IMR-90 (cell line): ENCODE results near the gene SEC31B. TPM values are rescaled to one million over a fixed set of nuclear protein-coding genes. Genes with fewer than 3 reads are reported as not detected.

Experiments used
- ATAC-seq: fragments of 200-7000 bp; cut with Tn5 transposase; 2 replicates; pipeline ENCODE4 v1.9.1; 2020; ENCODE audit warnings: low read depth, mild to moderate bottlenecking, moderate library complexity
- BruUV-seq: library from RNA; stranded (reverse); fragments of 400-500 nt; replicated peaks from 2 replicates; lab custom pipeline; 2021; lab: Mats Ljungman, UMichigan
- CTCF ChIA-PET: fragments of 300-600 bp; formaldehyde crosslinking; extraction: SDS; loops from one replicate; lab custom pipeline; 2021; ENCODE audit warnings: antibody characterized with exemption; lab: Yijun Ruan, JAX
- POLR2A ChIA-PET: fragments of 300-600 bp; sonication (Branson Sonifier 250); formaldehyde crosslinking; loops from one replicate; lab custom pipeline; 2022; ENCODE audit warnings: antibody characterized with exemption; ENCODE audit not compliant: unreplicated experiment; lab: Charles Lee
- DNase-seq: peaks from one replicate; pipeline ENCODE4 v3.0.0; 2013
- H2AFZ ChIP-seq: replicated peaks from 2 replicates; pipeline ENCODE3; 2013; ENCODE audit warnings: low read length, mild to moderate bottlenecking; ENCODE audit not compliant: poor library complexity
- H2AK5ac ChIP-seq: 2 replicates; pipeline ENCODE4 v1.6.1; 2013; ENCODE audit warnings: low read depth, low read length, inconsistent platforms
- H2AK9ac ChIP-seq: replicated peaks from 2 replicates; pipeline ENCODE3; 2013; ENCODE audit warnings: mild to moderate bottlenecking, low read depth, low read length, moderate library complexity; ENCODE audit not compliant: poor library complexity
- H2BK120ac ChIP-seq: 2 replicates; pipeline ENCODE4 v1.6.1; 2013; ENCODE audit warnings: low read depth, low read length, inconsistent platforms
- H2BK15ac ChIP-seq: 3 replicates; pipeline ENCODE4 v1.6.1; 2013; ENCODE audit warnings: low read depth, low read length, inconsistent platforms
- H2BK20ac ChIP-seq: 2 replicates; pipeline ENCODE4 v1.6.1; 2013; ENCODE audit warnings: low read depth, mild to moderate bottlenecking, inconsistent platforms, low read length, moderate library complexity
- H2BK5ac ChIP-seq: 2 replicates; pipeline ENCODE4 v1.6.1; 2013; ENCODE audit warnings: mild to moderate bottlenecking, low read depth, low read length, inconsistent platforms; ENCODE audit not compliant: poor library complexity, severe bottlenecking
- H3K14ac ChIP-seq: replicated peaks from 2 replicates; pipeline ENCODE4 v1.6.1; 2013; ENCODE audit warnings: low read depth, low read length, inconsistent platforms
- H3K18ac ChIP-seq: 2 replicates; pipeline ENCODE4 v1.6.1; 2013; ENCODE audit warnings: low read depth, low read length, control low read depth
- H3K23ac ChIP-seq: 2 replicates; pipeline ENCODE4 v1.6.1; 2013; ENCODE audit warnings: low read depth, low read length, inconsistent platforms
- H3K27ac ChIP-seq: 2 replicates; pipeline ENCODE4 v1.5.1; 2013; ENCODE audit warnings: mild to moderate bottlenecking, control low read depth, low read length; ENCODE audit not compliant: insufficient read depth
- H3K27me3 ChIP-seq: 2 replicates; pipeline ENCODE4 v1.6.1; 2013; ENCODE audit warnings: low read length; ENCODE audit not compliant: control insufficient read depth, insufficient read depth
- H3K36me3 ChIP-seq: 2 replicates; pipeline ENCODE4 v1.6.1; 2013; ENCODE audit warnings: low read length, mixed read lengths; ENCODE audit not compliant: control insufficient read depth, insufficient read depth
- H3K4ac ChIP-seq: 2 replicates; pipeline ENCODE4 v1.6.1; 2013; ENCODE audit warnings: low read depth, low read length, inconsistent platforms
- H3K4me1 ChIP-seq: 2 replicates; pipeline ENCODE4 v1.6.1; 2013; ENCODE audit warnings: low read length, mixed read lengths; ENCODE audit not compliant: control insufficient read depth, insufficient read depth
- H3K4me2 ChIP-seq: 2 replicates; pipeline ENCODE4 v1.6.1; 2013; ENCODE audit warnings: low read depth, mild to moderate bottlenecking, control low read depth, low read length, moderate library complexity
- H3K4me3 ChIP-seq: 2 replicates; pipeline ENCODE4 v1.5.1; 2013; ENCODE audit warnings: low read depth, mild to moderate bottlenecking, control low read depth, low read length, moderate library complexity; ENCODE audit not compliant: insufficient read depth
- H3K56ac ChIP-seq: 2 replicates; pipeline ENCODE4 v1.6.1; 2013; ENCODE audit warnings: low read length, inconsistent platforms; ENCODE audit not compliant: insufficient read depth; ENCODE audit errors: extremely low read depth
- H3K79me1 ChIP-seq, 2 experiments: 2 replicates each; pipeline ENCODE4 v1.6.1; 2013; ENCODE audit warnings: low read length in 2 of 2, inconsistent platforms in 1 of 2, low read depth in 1 of 2
- H3K9ac ChIP-seq: 2 replicates; pipeline ENCODE4 v1.6.1; 2013; ENCODE audit warnings: low read depth, low read length, control low read depth
- H3K9me1 ChIP-seq: 2 replicates; pipeline ENCODE4 v1.6.1; 2013; ENCODE audit warnings: low read length, inconsistent platforms; ENCODE audit not compliant: insufficient read depth
- H3K9me3 ChIP-seq: 2 replicates; pipeline ENCODE4 v1.6.1; 2013; ENCODE audit warnings: low read length; ENCODE audit not compliant: control insufficient read depth, insufficient read depth
- H4K20me1 ChIP-seq: 2 replicates; pipeline ENCODE4 v1.6.1; 2013; ENCODE audit warnings: low read length, inconsistent platforms; ENCODE audit not compliant: insufficient read depth
- H4K5ac ChIP-seq: 2 replicates; pipeline ENCODE4 v1.6.1; 2013; ENCODE audit warnings: mild to moderate bottlenecking, low read depth, low read length, control low read depth
- H4K8ac ChIP-seq, 2 experiments: 2 replicates each; pipeline ENCODE4 v1.6.1; 2013; ENCODE audit warnings: low read depth in 2 of 2, low read length in 2 of 2, control low read depth in 1 of 2, inconsistent platforms in 1 of 2
- H4K91ac ChIP-seq: 2 replicates; pipeline ENCODE4 v1.6.1; 2013; ENCODE audit warnings: low read depth, low read length, inconsistent platforms; ENCODE audit not compliant: insufficient read depth
- BHLHE40 ChIP-seq: fragments of 150-350 bp; IDR thresholded peaks from 2 replicates; pipeline ENCODE4 v1.6.1; 2016; ENCODE audit warnings: mild to moderate bottlenecking, low read depth, low read length
- CEBPB ChIP-seq: IDR thresholded peaks from 2 replicates; pipeline ENCODE4 v1.6.1; 2012; ENCODE audit warnings: low read depth, low read length, improper control_type of control experiment
- CTCF ChIP-seq: conservative IDR thresholded peaks from 2 replicates; pipeline ENCODE4 v1.5.1; 2012; ENCODE audit warnings: mild to moderate bottlenecking, low read depth, low read length, improper control_type of control experiment
- ELK1 ChIP-seq: fragments of 150-350 bp; IDR thresholded peaks from 2 replicates; pipeline ENCODE4 v1.6.1; 2016; ENCODE audit warnings: low read depth, mild to moderate bottlenecking, low read length, moderate library complexity, borderline replicate concordance
- MAFK ChIP-seq: IDR thresholded peaks from 2 replicates; pipeline ENCODE4 v1.6.1; 2012; ENCODE audit warnings: low read depth, low read length, improper control_type of control experiment
- MAZ ChIP-seq: IDR thresholded peaks from 2 replicates; pipeline ENCODE4 v1.6.1; 2012; ENCODE audit warnings: low read depth, mild to moderate bottlenecking, low read length, improper control_type of control experiment, moderate library complexity, borderline replicate concordance
- NFE2L2 ChIP-seq: fragments of 150-350 bp; IDR thresholded peaks from 2 replicates; pipeline ENCODE4 v1.6.1; 2016; ENCODE audit warnings: low read depth, mild to moderate bottlenecking, low read length
- RAD21 ChIP-seq: IDR thresholded peaks from 2 replicates; pipeline ENCODE4 v1.6.1; 2012; ENCODE audit warnings: low read length, improper control_type of control experiment
- RCOR1 ChIP-seq: IDR thresholded peaks from 2 replicates; pipeline ENCODE4 v1.6.1; 2012; ENCODE audit warnings: mild to moderate bottlenecking, low read length, improper control_type of control experiment; ENCODE audit not compliant: insufficient replicate concordance
- RFX5 ChIP-seq: IDR thresholded peaks from 2 replicates; pipeline ENCODE4 v1.8.0; 2012; ENCODE audit warnings: low read depth, mild to moderate bottlenecking, low read length, moderate library complexity
- SMC3 ChIP-seq: fragments of 150-350 bp; IDR thresholded peaks from 2 replicates; pipeline ENCODE4 v1.6.1; 2016; ENCODE audit warnings: low read depth, mild to moderate bottlenecking, antibody characterized with exemption, low read length, moderate library complexity
- USF2 ChIP-seq: fragments of 150-350 bp; IDR thresholded peaks from 2 replicates; pipeline ENCODE4 v1.6.1; 2017; ENCODE audit warnings: mild to moderate bottlenecking, antibody characterized with exemption, low read length, low read depth
- WGBS, 2 experiments: methylation state at CpG; one replicate each; pipeline versions ENCODE4 v1.1.5 to v1.1.7; 2013; ENCODE audit warnings: missing lambda C conversion rate in 2 of 2; ENCODE audit not compliant: insufficient read length in 1 of 2; ENCODE audit errors: extremely low coverage in 2 of 2; 5-methylcytosine and 5-hydroxymethylcytosine counted together
- dilution Hi-C: fragments of 300-500 bp; cut with HindIII; formaldehyde crosslinking; loops from one replicate; pipeline ENCODE4 v1.14.3; 2018; ENCODE audit warnings: low sequenced_read_pairs; ENCODE audit not compliant: unreplicated experiment
- in situ Hi-C: fragments of 300-500 bp; cut with MboI; formaldehyde crosslinking; loops from 3 replicates; pipeline ENCODE4 v1.14.3; 2019; ENCODE audit warnings: low sequenced_read_pairs, inconsistent platforms, mixed read lengths
- intact Hi-C: fragments of 100-400 bp; cut with micrococcal nuclease; formaldehyde crosslinking; loops from 2 replicates; pipeline ENCODE4 v1.10.0; 2022
- polyA plus RNA-seq, 3 experiments: library from polyadenylated mRNA; depleted of rRNA; stranded (reverse); fragments of >200 nt; gene quantifications; 2 replicates each; pipeline ENCODE4 v1.2.3, GENCODE V29; 2012; ENCODE audit warnings: low replicate concordance in 1 of 3
- total RNA-seq: library from RNA; depleted of rRNA; stranded (reverse); fragments of >200 nt; gene quantifications from 2 replicates; pipeline ENCODE4 v1.2.3, GENCODE V29; 2012

The SEC31B gene
- total and polyA plus RNA-seq, 2 of the 4 experiments (the other 2 are of a cell fraction), result 1.3 to 8.1 TPM

- in situ Hi-C loops (no loop called here), dilution Hi-C loops (no loop called here), intact Hi-C loops (no loop called here)
- H2BK120ac ChIP-seq, result no peak overlapping the region
- DNase-seq, result peak; percentile 10
- H2AK9ac ChIP-seq, result no peak overlapping the region
- no TSS peak for BruUV-seq
- no peak for ATAC-seq
- ChIA-PET POLR2A (no interaction called here), CTCF (no interaction called here)
- no peak overlapping the region for H3K27ac ChIP-seq
- H3K27me3 ChIP-seq, result no peaks in the 10 kb centered on the region
- H2BK20ac ChIP-seq, result no peak overlapping the region
- H3K18ac ChIP-seq, result no peak overlapping the region
- no peak overlapping the region for H2BK15ac ChIP-seq
- H3K56ac ChIP-seq, result no peak overlapping the region
- H3K4me1 ChIP-seq, result no peaks in the 10 kb centered on the region
- no peak overlapping the region for H4K5ac ChIP-seq
- 0 out of 2 replicates have a peak, but pooled peaks cover 2% of the 10 kb centered on the region for H4K20me1 ChIP-seq
- no peak overlapping the region for H2AK5ac ChIP-seq
- H3K4ac ChIP-seq, result no peak overlapping the region
- H3K4me2 ChIP-seq, result no peak overlapping the region
- H4K91ac ChIP-seq, result no peak overlapping the region
- no peak overlapping the region for H3K4me3 ChIP-seq
- no peaks in the 10 kb centered on the region for H3K79me1 ChIP-seq
- no peaks in the 10 kb centered on the region for H3K9me3 ChIP-seq
- H4K8ac ChIP-seq, result no peak overlapping the region
- 100% methylated on average over 1 of the region's 2 CpGs; no CpG with 5 or more reads in 1 of the 2 experiments for WGBS, 2 experiments
- no peak overlapping the region for H2BK5ac ChIP-seq
- no peak overlapping the region for H3K23ac ChIP-seq
- H3K9me1 ChIP-seq, result peaks cover 3% of the 10 kb centered on the region; the same call in 1 of the 2 replicates
- TF ChIP-seq RAD21 (no peak), CEBPB (no peak), MAZ (no peak), SMC3 (no peak), RFX5 (no peak), NFE2L2 (no peak), CTCF (no peak), MAFK (no peak), USF2 (no peak), RCOR1 (no peak), BHLHE40 (no peak), ELK1 (no peak)
- H3K14ac ChIP-seq, result no peak overlapping the region
- no peak overlapping the region for H3K9ac ChIP-seq
- peaks cover 28% of the 10 kb centered on the region for H3K36me3 ChIP-seq
- H2AFZ ChIP-seq, result no peak overlapping the region
These were observed 35.2 kb upstream of the SEC31B start for GRCh38 chr10:100554902-100555301.
